SIG-M5 treated with dmso at 0.1 percent for 504 hours (cell line): ENCODE results near the gene DMRTB1.

ENCODE experiments used
- DNase-seq: peaks from one replicate; lab custom pipeline; 2025; ENCODE audit not compliant: unreplicated experiment; lab: John Stamatoyannopoulos, UW

The DMRTB1 gene

DNA sequence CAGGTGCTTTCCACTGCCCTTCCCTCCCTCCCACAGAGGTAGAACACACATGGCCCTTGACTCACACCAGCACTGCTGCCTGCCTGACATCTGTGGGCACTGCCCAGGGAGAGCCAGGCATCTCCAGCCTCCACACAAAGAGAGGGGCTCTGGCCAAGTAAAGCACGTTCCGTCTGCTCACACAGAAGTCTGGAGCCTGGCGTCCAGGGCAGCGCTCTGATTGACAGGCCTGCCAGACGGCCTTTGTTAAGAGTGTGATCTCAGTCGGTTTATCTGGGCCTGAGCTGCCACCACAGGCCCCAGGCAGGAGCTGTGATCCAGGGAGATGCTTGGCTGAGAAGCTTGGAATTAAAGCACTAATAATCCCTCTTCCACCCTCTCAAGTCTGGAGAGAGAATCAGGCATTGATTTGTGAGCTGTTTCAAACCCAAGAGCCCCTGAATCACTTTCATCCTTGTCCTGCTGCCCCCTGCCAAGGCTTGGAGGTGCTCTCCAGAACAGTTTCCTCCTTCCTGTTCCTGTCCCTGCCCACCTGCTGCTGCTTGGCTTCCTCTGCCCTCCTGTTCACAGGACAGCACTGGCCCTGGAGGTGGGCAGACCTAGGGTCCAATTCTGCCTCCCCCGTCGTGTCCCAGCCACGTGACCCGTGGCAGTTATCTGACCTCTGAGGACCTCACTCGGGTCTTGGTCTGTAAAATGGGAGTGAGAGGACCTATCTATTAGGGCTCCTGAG, 3.7 kb downstream of the DMRTB1 start:
- DNase-seq = no peak

DNA sequence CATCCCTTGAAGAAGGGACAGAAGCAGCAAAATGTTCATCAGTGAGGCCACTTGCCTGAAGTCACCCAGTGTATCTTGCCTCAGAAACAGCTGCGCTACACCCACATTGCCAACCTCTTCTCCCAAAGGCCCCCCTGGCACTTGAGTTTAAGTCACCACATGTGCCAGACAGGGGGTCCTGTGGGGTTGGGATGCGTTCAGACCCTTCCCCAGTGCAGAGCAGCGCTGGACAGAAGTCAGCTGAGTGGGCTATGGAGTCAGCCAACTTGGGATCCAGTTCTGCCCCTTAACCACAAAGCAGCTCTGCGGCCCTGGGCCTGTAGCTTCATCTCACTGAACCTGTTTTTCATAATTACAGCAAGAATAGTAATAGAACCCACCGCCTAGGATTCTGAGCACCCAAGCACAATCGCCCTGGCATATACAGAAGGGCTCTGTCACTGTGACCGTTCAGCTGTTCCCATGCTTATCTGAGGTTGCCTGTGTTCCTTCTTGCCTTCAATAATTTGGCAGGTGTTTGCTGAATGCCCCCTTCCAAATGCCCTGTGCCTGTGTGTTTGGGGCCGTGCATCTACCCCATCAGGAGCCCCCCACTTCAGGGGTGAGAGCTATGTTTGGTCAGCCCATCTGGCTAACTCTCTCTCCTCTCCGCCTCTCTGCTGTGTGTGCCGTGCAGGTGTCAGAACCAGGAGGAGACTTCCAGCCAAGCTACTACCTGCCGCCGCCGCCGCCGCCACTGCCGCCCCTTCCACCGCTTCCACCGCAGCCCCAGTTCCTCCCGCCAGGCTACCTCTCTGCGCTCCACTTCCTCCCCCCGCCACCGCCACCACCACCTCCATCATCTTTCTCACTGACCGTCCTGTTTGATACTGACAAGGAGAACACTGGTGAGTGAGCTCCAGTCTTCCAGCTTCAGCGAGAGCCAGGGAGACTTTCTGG, 5.0 kb downstream of the DMRTB1 start:
- DNase-seq = no peak

DNA sequence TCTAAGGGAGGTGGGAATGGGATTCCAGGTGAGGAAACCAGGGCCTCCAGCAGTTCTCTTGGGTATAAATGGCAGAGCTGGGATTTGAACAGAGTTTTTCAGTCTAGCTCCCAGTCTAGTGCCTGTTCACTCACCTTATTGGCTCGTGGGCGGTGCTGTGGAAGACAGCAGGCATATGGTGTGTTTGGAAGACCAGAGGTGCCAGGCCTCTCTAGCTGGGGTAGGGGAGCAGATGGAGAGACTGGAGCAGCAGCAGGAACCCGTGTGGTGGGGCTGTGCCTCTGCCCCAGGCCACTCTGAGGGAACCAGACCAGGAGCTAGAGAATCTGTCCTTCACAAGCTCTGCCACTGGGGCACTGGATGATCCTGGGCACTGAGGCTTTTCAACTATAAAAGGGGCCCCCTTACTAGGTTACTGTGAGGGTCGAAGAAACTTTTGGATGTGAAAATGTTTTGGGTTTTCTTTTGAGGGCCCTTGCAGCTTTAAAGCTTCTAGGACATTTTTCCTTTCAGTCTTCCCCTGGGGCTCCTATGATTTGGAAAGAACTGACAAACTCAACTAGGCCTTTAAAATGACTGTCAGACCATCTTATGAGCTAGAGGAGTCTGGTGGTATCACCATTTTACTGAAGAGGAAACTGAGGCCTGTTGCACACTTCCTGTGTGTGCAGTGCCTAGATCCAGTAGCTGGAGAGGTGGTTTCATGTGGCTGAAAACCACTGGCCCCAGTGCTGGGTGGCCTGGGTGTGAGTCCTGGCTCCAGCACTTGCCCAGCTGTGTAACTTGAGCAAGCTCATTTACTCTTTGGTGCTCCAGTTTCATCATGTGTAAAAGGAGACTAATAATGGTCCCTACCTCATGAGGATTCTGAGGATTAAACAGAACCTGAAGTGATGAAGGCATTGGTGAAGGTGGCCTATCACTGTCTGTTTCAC, 6.1 kb downstream of the DMRTB1 start:
- no peak for DNase-seq

DNA sequence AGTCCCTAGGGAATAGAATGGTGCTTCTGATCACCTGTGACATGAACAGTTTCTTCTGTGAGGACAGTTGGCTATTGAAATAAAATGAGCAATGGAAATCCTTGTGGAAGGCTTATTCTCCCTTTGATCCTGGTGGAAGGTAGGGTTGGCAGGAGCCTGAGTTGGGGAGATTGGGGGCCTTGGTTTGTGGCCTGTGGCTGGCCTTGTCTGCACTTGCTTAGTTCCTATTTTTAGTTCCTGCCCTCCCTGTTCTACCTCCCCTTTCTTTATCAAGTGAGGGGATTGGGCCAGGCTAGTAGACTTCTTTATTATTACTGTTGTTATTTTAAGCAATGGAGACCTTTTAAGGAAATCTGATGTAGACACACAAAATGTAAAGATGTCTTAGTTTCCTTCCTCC, 8.2 kb downstream of the DMRTB1 start:
- no peak for DNase-seq

DNA sequence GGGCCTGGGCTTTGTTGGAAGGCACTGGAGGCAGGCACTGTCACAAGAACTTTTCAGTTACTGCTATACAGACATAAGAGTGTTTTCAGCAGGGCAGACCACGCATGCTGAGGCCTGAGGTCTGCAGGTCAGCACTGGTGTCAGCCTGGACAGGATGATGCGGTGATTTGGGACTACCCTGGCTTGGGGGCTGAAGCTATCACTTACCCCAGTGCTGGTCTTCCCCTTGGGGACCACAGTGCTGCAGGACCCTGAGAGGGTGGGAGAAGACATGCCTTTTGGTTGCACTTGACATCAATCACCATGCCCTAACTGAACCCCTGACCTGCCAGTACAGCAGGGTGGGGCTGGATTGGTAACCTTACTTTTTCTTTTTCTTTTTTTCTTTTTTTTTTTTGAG, 9.2 kb downstream of the DMRTB1 start:
- DNase-seq = no peak

DNA sequence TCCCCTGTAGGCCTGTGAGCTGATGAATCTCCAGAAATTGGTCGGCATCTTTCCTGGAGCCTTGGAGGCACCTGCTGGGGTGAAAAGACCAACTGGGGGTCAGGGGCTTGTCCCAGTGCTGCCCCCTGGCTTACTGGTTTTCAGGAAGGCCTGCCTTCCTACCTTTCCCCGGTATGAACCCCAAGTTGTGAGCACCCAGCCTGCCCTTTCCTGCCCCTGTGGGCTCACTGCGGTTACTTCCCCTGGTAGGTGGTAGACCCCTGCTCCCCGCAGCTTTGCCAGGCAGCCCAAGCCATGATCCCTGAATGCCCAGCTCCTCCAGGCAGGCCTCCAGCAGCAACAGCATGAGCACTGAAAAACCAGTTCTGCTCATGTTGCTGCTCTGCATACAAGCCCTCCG, 10.2 kb downstream of the DMRTB1 start:
- DNase-seq = no peak

DNA sequence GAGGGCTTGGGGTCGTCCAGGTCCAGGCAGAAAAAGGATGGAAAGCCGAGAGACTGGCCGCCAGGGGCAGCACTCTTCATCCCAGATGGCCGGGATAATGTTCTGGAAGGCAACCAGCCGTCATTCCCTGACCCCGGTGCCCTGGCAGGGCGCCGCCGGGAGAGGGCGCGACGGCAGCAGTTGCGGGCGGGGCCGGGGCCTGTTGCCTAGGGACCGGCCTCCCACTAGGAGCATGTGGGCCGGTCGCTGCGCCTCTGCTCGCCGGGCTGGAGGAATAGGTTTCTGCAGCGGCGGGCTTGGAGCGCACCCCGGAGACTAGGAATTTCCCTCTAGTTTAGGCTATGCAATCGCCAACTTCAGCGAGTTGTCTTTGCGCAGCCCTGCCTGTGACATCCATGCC, 11.0 kb downstream of the DMRTB1 start:
- DNase-seq = no peak

DNA sequence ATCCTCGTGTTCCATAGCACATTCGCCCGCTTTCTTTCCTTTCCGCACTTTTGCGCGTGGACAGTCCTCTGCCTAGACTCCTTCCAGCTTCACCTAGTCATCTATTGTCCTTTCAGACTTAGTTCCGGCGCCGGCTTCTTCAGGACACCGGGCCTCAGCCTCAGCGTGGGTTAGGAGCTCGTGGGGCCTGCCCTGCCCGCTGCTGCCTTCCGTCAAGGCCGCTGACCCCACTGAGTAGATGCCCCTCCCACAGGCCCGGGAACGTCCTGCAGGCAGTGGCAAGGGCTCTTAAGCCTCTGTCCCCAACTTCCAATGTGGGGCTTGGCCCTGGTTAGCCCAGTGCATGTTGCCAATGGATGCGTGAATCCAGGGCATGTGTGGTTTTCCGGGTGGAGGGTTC, 11.4 kb downstream of the DMRTB1 start:
- DNase-seq = no peak

DNA sequence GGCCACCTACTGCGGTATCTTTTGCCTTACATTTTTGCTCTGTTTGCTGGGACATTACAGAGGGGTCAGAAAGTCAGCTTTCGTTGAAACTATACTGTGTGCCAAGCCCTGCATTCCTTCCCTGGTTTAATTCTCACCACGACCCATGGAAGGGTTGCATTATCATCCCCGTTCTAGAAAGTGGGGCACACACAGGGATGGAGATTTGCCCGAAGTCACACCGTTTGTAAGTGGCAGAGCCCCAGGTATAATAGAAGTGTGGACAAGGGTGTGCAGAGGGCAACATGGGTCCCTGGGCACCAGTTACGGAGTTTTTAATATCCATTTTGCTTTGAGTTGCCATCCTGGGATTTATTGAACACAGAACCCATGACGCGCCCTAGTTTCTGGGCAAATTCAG, 11.8 kb downstream of the DMRTB1 start:
- no peak for DNase-seq

DNA sequence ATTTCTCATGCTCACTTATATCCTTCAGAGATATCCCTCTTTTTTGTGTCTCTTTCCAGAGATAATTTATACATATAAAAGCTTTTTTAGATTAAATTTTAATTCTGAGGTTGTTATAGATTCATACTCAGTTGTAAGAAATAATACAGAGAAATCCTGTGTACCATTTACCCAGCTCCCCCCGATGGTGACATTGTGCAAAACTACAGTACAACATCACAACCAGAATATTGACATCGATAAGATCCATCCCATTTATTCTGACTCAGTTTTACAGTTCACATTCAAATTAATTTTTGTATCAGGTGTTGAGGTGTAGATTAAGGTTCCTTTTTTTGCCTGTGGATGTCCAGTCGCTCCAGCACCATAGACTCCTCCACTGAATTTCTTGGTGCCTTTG, 14.3 kb downstream of the DMRTB1 start:
- DNase-seq = no peak

DNA sequence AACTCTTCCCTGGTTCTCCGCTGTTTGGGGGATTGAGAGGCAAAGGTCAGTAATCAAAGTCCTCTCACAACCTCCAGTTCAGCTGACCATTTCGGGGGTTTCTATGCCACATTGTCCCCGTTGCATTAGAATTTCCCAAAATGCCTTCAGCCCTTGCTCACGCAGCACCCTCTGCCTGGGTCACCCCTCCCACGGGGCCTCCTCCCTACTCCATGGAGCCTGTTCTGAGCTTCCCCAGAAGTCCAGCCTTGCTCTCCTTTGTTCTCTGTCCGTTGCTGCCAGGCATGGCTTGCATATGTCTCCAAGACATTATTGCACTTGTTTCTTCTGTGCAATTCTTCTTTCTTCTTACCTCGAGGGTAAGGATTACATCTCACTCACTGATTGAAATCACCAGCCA, 16.5 kb downstream of the DMRTB1 start:
- DNase-seq = no peak

DNA sequence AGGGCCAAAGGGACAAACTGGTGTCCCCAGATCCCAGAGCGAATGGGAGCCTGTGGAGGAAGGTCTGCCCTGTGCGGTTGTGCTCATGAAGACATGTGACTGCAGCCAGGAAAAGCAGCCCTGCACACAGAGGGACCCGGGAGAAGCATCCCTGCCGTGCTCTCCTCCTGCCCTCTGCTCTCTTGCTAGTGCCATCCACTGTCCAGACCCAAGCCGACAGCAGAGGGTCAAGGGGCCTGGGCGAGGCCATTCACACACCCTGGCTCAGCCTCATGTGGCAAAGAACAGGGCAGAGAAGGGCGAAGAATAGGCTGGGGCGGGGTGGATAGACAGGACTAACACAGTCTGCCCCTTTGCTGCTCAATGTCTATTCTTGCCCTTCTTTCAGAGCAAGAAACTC, 17.4 kb downstream of the DMRTB1 start:
- no peak for DNase-seq

DNA sequence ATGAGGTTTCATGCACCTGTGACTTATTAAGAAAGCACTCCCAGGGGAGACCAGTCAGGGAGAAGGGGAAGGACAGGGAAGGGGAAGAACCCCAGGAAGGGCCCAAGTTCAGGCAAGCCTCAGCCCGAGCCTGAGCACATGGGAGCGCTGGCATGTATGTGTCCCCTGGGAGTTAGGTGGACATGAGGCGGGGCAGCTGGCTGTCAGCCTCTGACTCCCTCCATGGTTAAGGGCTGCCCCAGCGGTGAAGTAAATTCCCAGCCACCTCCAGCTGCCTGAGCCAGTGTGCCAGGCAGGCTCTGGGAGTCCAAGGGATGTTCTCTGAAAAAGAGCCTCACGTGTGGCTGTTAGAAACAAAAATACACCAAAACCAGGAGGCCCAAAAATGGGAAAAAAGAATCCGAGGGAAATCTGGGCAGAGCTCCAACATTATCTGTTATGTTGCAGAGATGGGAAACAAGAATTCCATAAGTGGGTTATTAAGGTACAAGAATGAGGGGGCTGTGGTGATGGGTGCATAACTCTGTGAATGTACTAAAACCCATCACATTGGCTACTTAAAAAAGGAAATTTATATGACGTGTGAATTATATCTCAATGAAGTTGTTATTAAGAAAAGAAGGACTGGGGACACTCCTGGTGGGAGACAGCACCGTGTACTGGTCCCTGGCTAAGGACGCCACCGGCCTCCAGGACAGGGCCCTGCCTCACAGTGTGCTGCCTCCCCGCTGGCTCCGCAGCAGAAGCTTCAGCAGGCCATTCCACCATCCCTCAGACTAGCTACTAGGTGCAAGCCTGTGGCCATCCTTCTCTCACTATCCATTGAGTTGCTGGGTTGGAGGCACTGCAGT, 18.7 kb downstream of the DMRTB1 start:
- DNase-seq = no peak

DNA sequence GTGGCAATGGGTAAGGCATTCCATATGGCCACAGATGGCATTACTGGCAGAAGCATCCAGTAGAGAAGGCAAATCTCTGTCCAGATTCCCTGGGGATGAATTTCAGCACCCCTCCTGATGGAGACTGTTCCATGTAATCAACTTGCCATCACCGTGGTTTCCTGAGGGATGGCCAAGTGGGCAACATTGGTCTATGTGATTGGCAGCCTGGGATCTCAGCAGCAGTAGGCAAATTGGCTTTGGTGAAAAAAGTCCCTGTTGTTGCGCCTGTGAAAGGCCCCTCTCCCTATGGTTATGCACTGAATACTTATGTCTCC, 19.3 kb downstream of the DMRTB1 start:
- DNase-seq = no peak

DNA sequence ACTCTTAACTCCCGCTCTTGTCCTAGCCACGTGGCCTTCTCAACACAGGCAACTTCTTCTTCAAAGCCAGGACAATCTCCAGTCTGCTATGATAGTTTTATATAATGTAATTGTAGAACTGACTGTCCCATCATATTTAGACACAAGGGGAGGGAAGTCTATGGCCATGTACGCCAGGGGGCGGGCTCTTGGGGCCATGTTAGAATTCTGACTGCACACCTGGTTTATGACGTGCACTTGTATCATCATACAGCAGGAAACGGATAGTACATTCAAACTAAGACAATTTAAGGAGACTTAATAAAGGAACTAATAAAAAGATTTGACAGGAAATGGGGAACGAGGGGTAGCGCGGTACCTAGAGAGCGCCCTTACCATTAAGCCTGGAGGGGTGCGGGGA, 21.5 kb downstream of the DMRTB1 start:
- no peak for DNase-seq

DNA sequence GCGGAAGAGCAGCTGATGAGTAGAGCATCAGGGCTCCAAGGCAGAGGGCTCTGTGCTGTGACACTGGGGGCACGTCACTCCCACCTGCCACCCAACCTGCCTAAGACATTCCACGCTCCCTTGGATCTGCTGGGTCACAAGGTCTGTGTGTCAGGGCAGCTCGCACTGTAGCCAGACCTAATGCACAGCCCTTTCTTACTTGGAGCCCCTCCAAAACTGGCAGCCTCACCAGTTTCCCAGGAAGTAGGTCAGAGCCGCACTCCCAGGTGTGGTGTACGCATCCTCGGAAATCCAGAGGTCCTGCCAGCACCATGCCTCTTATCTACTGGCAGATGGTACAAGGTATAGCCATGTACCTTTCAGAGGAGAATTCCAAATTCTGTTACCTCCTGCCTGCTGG, 22.3 kb downstream of the DMRTB1 start:
- no peak for DNase-seq

DNA sequence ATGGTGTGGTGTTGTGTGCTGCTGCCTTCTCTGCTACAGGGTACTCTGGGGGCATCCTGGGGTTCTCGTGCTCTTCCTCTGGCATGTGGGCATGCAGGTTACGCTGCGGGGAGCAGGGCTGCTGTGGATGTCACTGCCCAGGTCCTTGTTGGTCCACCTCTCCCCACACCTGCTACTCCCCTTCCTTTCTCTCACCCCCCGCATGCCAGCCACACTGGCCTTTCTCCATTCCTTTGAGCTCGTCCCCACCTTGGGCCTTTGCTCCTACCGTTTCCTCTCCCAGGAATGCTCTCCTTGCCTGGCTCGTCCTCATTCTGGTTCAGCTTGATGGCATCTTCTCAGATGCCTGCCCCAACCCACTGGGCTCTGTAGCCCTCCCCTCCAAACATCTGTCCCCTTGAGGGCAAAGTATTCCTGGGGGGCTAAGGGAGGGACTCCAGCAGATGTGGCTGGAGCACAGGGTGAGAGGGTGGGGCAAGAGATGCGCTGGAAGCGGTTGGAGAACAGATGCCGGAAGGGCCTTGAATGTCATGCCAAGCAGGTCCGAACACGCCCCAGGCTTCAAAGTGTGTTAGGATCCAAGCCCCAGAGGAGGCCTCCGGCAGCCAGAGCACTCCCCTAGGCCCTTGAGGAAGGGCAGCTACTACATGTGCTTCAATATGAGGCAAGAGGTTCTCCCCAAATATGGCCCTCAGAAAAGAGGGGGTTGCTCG, 23.4 kb downstream of the DMRTB1 start:
- DNase-seq = no peak

DNA sequence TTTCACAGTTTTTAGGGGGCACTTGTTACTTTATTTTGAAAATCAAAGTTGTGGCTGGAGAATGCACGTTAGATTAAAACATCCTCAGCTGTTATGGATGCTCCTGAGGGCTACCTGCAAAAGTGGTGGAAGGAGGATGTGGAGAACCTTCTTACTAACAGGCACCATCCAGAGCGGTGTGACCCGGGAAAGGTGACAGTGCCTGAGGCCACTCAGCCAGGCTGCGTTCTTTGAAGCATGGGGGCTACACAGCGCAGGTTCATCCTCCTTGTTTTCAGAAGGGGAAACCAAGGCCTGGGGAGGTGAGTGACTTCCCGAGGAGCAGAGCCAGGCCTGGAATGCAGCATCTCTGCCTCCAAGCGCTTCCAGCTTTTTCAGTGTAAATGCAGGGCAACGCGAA, 24.0 kb downstream of the DMRTB1 start:
- no peak for DNase-seq

DNA sequence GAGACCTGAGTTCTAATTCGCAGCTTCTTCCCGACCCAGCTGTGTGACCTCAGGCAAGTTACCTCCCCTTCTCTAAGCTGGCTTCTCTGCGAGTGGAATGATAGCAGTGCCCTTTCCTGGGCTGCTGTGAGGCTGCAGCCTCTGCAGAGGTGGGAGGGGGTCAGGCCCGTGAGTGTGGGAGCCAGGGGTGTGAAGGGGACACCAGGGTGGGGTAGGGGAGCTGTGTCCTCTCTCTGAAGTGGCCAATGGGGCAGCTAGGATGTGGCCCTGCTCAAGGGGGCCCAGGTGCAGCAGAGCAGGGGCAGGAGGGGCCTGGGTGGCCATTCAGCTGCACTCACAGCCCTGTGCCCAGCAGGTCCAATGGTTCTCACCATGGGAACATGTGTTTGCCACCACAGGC, 24.5 kb downstream of the DMRTB1 start:
- DNase-seq = no peak
